SK-N-SH treated with all-trans-retinoic acid at 6 μM for 48 hours (cell line): ENCODE results near the gene CEMIP.

ENCODE experiments used
- ATAC-seq: fragments of 200-7000 bp; cut with Tn5 transposase; 3 replicates; pipeline ENCODE4 v1.9.1; 2020; ENCODE audit warnings: mild to moderate bottlenecking, moderate library complexity
- ARNTL ChIP-seq: fragments of 450-650 bp; formaldehyde crosslinking; IDR thresholded peaks from 2 replicates; pipeline ENCODE4 v1.5.0; 2020; ENCODE audit warnings: low read depth, mild to moderate bottlenecking, moderate library complexity, borderline replicate concordance
- BACH2 ChIP-seq: fragments of 250-450 bp; sonication (Bioruptor Pico); IDR thresholded peaks from 2 replicates; pipeline ENCODE4 v1.9.0; 2021; ENCODE audit warnings: mild to moderate bottlenecking, borderline replicate concordance
- CREB5 ChIP-seq: fragments of 250-450 bp; sonication (Bioruptor Pico); IDR thresholded peaks from 2 replicates; pipeline ENCODE4 v1.5.1; 2020; ENCODE audit warnings: low read depth, mild to moderate bottlenecking, moderate library complexity
- CSDC2 ChIP-seq: fragments of 250-450 bp; sonication (Bioruptor Pico); IDR thresholded peaks from 2 replicates; pipeline ENCODE4 v1.5.0; 2020; ENCODE audit warnings: mild to moderate bottlenecking, moderate library complexity
- CSRNP3 ChIP-seq: fragments of 250-450 bp; sonication (Bioruptor Pico); IDR thresholded peaks from 2 replicates; pipeline ENCODE4 v1.5.1; 2021; ENCODE audit warnings: mild to moderate bottlenecking, moderate library complexity
- ESRRG ChIP-seq: fragments of 250-450 bp; sonication (Bioruptor Pico); IDR thresholded peaks from 2 replicates; pipeline ENCODE4 v1.6.1; 2021; ENCODE audit warnings: mild to moderate bottlenecking
- GLIS3 ChIP-seq: fragments of 250-450 bp; sonication (Bioruptor Pico); IDR thresholded peaks from 2 replicates; pipeline ENCODE4 v1.5.0; 2020; ENCODE audit warnings: mild to moderate bottlenecking, moderate library complexity
- ISL1 ChIP-seq: fragments of 250-450 bp; sonication (Bioruptor Pico); IDR thresholded peaks from 2 replicates; pipeline ENCODE4 v2.1.2; 2022; ENCODE audit warnings: mild to moderate bottlenecking, moderate library complexity
- OSR1 ChIP-seq: fragments of 250-450 bp; sonication (Bioruptor Pico); IDR thresholded peaks from 2 replicates; pipeline ENCODE4 v1.8.0; 2022; ENCODE audit warnings: moderate library complexity, mild to moderate bottlenecking, inconsistent platforms
- PATZ1 ChIP-seq: fragments of 250-450 bp; sonication (Bioruptor Pico); IDR thresholded peaks from 2 replicates; pipeline ENCODE4 v1.8.0; 2020; ENCODE audit warnings: mild to moderate bottlenecking, moderate library complexity, borderline replicate concordance
- PPARA ChIP-seq: fragments of 250-450 bp; sonication (Bioruptor Pico); IDR thresholded peaks from 2 replicates; pipeline ENCODE4 v1.5.0; 2020; ENCODE audit warnings: mild to moderate bottlenecking, borderline replicate concordance
- RARB ChIP-seq: fragments of 250-450 bp; sonication (Bioruptor Pico); IDR thresholded peaks from 2 replicates; pipeline ENCODE4 v1.8.0; 2021; ENCODE audit warnings: mild to moderate bottlenecking, moderate library complexity
- SNAI2 ChIP-seq: fragments of 250-450 bp; sonication (Bioruptor Pico); IDR thresholded peaks from 2 replicates; pipeline ENCODE4 v1.5.0; 2020; ENCODE audit warnings: mild to moderate bottlenecking, moderate library complexity
- TCF4 ChIP-seq: fragments of 250-450 bp; sonication (Bioruptor Pico); IDR thresholded peaks from 2 replicates; pipeline ENCODE4 v1.8.0; 2021; ENCODE audit warnings: mild to moderate bottlenecking, moderate library complexity, borderline replicate concordance
- TOX ChIP-seq: fragments of 250-450 bp; sonication (Bioruptor Pico); IDR thresholded peaks from 2 replicates; pipeline ENCODE4 v1.8.0; 2021; ENCODE audit warnings: mild to moderate bottlenecking, moderate library complexity, borderline replicate concordance
- TSHZ2 ChIP-seq: fragments of 250-450 bp; sonication (Bioruptor Pico); IDR thresholded peaks from 2 replicates; pipeline ENCODE4 v1.5.0; 2020; ENCODE audit warnings: mild to moderate bottlenecking, moderate library complexity
- ZC3H10 ChIP-seq: fragments of 250-450 bp; sonication (Bioruptor Pico); IDR thresholded peaks from 2 replicates; pipeline ENCODE4 v1.5.1; 2021; ENCODE audit warnings: mild to moderate bottlenecking, moderate library complexity
- ZNF565 ChIP-seq: fragments of 450-650 bp; formaldehyde crosslinking; conservative IDR thresholded peaks from 2 replicates; pipeline ENCODE4 v1.5.0; 2020; ENCODE audit warnings: low read depth, mild to moderate bottlenecking, moderate library complexity
- ZNF70 ChIP-seq: fragments of 450-650 bp; formaldehyde crosslinking; IDR thresholded peaks from 2 replicates; pipeline ENCODE4 v1.5.0; 2020; ENCODE audit warnings: mild to moderate bottlenecking, moderate library complexity
- ZNF8 ChIP-seq: fragments of 450-650 bp; formaldehyde crosslinking; IDR thresholded peaks from 2 replicates; pipeline ENCODE4 v1.5.0; 2020; ENCODE audit warnings: mild to moderate bottlenecking, moderate library complexity

CEMIP gene

GRCh38 chr15:80931191-80931590 is 152.0 kb downstream of the CEMIP start (continued):
- no peak for TF ChIP-seq TSHZ2 (CRISPR knock-in tag)
- no peak for TF ChIP-seq ZNF8

- no peak for TF ChIP-seq ZNF565 (CRISPR knock-in tag)
- TF ChIP-seq ISL1, result no peak
- no peak for TF ChIP-seq GLIS3 (CRISPR knock-in tag)
- no peak for TF ChIP-seq TCF4 (CRISPR knock-in tag)
- TF ChIP-seq ESRRG (CRISPR knock-in tag), result no peak
- no peak for TF ChIP-seq CREB5 (CRISPR knock-in tag)
- no peak for TF ChIP-seq CSRNP3 (CRISPR knock-in tag)
- no peak for TF ChIP-seq BACH2 (CRISPR knock-in tag)
- no peak for TF ChIP-seq ZNF70 (CRISPR knock-in tag)
- no peak for TF ChIP-seq SNAI2 (CRISPR knock-in tag)
- no peak for TF ChIP-seq ARNTL
- no peak for TF ChIP-seq TOX
- no peak for TF ChIP-seq ZNF8
- TF ChIP-seq, all 23 proteins: peak for 0
- no peak for ATAC-seq
Observed at GRCh38 chr15:80931721-80932512, 152.7 kb downstream of the CEMIP start.

GRCh38 chr15:80932513-80932815 is 153.3 kb downstream of the CEMIP start:
- TF ChIP-seq CSDC2 (CRISPR knock-in tag) (no peak), ZC3H10 (CRISPR knock-in tag) (no peak), ZNF8 (no peak), RARB (CRISPR knock-in tag) (no peak), ARNTL (no peak), TSHZ2 (CRISPR knock-in tag) (no peak), ISL1 (no peak), ESRRG (CRISPR knock-in tag) (no peak), BACH2 (CRISPR knock-in tag) (no peak), TCF4 (CRISPR knock-in tag) (no peak), ZNF565 (CRISPR knock-in tag) (no peak)
- no peak for ATAC-seq

GRCh38 chr15:80932989-80933388 is 153.8 kb downstream of the CEMIP start:
- ATAC-seq, result no peak
- TF ChIP-seq BACH2 (CRISPR knock-in tag) (no peak), ISL1 (no peak), PPARA (no peak), TCF4 (CRISPR knock-in tag) (no peak), PATZ1 (CRISPR knock-in tag) (no peak), OSR1 (CRISPR knock-in tag) (no peak), CSRNP3 (CRISPR knock-in tag) (no peak), ZC3H10 (CRISPR knock-in tag) (no peak), TOX (no peak), ESRRG (CRISPR knock-in tag) (no peak), ZNF8 (no peak), ZNF70 (CRISPR knock-in tag) (no peak)
